ENCODE data around the gene LZTR1.
"Not testable (repeated sequence)": the region's sequence is repeated elsewhere in the genome, so short reads cannot be mapped to it uniquely, and the experiment has no call there.

The LZTR1 gene

DNA sequence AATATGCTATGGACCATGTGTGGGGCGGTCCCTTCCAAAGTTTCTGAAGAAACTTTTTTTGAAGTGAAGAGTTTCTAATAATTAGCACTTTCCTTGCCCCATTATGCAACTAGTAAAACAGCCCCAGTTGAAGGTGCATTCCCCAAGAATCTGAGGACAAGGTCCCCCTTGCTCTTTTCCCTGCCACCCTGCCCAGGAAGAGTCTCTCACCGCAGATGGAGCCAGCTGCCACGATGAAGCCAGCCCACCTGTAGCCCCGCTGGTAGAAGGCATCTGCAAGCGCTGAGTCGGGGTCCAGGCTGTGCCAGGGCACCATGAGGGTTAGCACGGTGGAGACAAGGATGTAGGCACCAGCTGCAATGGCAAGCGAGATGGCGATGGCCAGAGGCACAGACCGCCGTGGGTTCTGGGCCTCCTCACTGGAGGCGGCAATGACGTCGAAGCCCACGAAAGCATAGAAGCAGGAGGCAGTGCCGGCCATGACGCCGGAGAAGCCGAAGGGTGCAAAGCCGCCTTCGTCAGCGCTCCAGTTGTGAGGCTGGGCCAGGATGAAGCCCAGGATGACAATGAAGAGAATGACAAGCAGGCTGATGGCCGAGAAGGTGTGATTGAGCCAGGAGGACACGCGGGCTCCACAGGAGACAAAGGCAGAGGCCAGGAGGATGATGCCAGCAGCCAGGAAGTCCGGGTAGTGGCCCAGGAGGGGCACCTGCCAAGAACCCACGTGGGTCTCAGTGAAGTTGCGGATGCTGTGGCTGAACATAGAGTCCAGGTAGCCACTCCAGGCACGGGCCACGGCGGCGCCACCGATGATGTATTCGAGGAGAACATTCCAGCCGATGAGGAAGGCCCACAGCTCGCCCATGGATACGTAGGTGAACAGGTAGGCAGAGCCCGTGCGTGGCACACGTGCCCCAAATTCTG lies 48.8 kb downstream of the LZTR1 start:
- DNase-seq = no peak

DNA sequence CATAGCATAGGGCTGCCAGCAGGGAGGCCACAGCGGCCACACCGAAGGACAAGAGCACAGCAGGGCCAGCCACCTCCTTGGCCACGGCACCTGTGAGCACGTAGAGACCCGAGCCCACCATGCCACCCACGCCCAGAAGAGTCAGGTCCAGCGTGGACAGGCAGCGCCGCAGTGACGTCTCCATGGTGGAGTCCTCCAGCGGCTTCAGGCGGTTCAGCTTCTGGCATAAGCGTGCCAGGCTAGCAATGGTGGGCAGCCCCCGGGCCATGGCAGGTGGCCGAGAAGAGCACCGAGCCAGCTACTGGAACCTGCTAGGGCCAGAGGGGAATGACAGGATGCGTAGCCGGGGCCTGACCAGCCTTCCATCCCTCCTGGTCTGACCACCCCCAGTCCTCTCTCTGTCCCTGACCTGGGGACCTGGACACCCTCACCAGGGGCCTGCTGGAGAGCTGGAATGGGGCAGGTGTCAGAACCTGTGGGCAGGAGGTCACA lies 49.5 kb downstream of the LZTR1 start:
- no peak for DNase-seq

GRCh38 chr22:21032037-21032867 lies 50.2 kb downstream of the LZTR1 start, which contains the start of gene SLC7A4:
Gene SLC7A4 (minus strand): TSS chr22:21032561. CDS start chr22:21031812, 749 bp downstream.
- peak in 15 of 58 donors; percentile 9 to 54 (median 23) for DNase-seq

GRCh38 chr22:21032868-21033688 lies 51.0 kb downstream of the LZTR1 start:
- DNase-seq = no peak

DNA sequence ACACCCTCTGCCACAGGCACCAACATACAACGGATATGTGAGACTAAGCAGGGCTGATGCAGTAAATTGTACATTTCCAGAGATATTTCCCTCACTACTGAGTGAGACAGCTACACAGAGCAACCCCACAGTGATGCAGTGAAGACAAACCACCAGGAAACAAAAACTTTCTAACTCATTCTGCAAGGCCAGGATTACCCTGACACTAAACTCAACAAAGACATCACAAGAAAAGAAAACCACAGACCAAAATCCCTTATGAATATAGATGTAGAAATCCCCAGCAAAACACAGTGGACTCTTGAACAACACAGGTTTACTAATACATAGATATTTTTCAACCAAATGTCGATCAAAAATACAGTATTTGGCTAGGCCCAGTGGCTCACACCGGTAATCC lies 51.8 kb downstream of the LZTR1 start:
- no peak for DNase-seq

- DNase-seq = no peak
Observed at GRCh38 chr22:21034989-21035388, 52.9 kb downstream of the LZTR1 start.

GRCh38 chr22:21038405-21038804 lies 56.3 kb downstream of the LZTR1 start:
- DNase-seq = no peak

DNA sequence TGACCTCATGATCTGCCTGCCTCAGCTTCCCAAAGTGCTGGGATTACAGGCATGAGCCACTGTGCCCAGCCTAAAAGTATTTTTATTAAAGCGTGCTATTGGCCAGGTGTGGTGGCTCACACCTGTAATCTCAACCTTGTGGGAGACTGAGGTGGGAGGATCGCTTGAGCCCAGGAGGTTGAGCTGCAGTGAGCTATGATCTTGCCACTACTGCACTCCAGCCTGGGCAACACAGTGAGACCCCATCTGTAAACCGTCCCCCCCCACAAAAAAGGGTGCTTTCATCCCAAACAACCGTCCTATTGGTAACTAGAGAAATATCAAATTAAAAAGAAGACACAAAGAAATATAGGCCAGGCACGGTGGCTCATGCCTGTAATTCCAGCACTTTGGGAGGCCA lies 57.1 kb downstream of the LZTR1 start:
- not testable (repeated sequence) for DNase-seq

GRCh38 chr22:21041937-21042336 lies 59.8 kb downstream of the LZTR1 start:
- no peak for DNase-seq

- no peak for DNase-seq
Observed at GRCh38 chr22:21042978-21043859, 61.1 kb downstream of the LZTR1 start.

- no peak for DNase-seq
Observed at GRCh38 chr22:21043860-21044535, 61.9 kb downstream of the LZTR1 start.

DNA sequence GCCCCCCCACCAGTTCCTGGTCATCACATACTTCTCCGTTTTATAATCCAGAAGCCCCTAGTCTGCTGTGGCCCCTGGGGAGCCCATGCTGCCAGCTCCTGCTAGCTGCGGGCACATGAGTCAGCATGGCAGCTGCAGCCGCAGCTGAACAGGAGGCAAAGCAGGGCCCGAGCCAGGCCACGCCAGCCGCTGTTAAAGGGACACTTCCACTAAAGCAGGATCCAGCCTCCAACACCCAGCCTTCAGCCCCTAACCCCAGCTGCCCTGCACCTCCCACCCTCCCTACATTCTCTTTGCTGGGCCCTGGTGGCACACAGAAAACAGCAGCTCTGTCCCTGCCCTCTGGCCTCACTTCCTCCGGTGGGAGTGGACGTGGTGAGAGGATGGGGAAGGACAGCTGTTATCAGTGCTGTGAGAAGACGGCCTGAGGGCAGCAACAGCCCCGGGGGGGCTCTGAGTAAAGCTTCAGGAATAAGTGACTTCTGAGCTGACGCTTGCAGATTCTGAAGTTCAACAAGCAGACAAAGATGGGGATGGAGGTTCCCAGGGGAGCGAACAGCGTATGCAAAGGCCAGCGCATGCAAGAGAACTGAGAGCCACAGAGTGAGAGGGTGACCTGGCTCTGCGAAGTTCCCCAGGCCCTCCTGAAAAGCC lies 63.0 kb downstream of the LZTR1 start:
- peak in 17 of 58 donors; percentile 8 to 46 (median 31) for DNase-seq

DNA sequence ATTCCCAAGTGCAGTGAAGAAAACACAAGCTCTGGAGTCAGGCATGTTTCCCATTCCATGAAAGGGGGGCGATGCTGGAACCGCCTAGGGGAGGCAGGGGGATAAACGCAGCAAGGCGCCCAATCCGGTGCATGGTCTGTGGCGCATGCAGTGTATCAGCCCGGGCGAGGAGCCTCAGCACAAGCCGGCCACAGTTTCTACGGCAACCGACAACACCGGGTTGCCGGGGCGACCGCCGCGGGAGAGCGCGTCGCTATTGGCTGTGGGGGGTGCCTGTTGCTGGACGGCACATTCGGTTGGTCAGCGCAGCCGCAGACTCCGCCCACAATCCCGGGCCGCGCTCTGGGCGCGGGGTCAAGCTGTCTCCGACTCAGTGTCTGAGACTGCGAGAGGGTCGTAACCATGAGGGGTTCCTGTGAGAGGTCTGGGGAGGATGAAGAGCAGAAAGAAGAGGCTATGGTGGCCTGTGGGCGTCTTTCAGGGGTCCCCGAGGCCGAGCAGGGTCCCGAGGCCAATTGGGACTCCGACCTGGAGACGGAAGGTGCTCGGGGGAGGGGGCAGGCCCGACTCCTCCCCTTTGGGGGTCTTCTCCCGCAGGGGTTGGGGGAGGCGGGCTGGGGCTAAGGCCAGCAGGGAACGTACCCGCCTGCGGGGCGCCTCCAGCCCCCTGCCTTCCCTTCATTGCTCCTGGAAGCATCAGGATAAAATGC lies 63.6 kb downstream of the LZTR1 start, which contains the start of gene LRRC74B:
LRRC74B (plus strand) TSS at position 362 of the 710 bp plus-strand sequence; CDS start at position 403, 41 bp downstream.
- DNase-seq = peak; percentile 35 to 94 (median 84)

GRCh38 chr22:21047035-21047661 lies 65.1 kb downstream of the LZTR1 start:
- no peak for DNase-seq

GRCh38 chr22:21047730-21048129 lies 65.6 kb downstream of the LZTR1 start:
- no peak for DNase-seq

GRCh38 chr22:21048448-21048847 lies 66.4 kb downstream of the LZTR1 start:
- not testable (repeated sequence) for DNase-seq
